KG1 (cell line): ENCODE measurements around the gene POLR1B.
"Not testable (repeated sequence)": the region's sequence is repeated elsewhere in the genome, so short reads cannot be mapped to it uniquely, and the experiment has no call there.

Experiments used
- DNase-seq: peaks from one replicate; lab custom pipeline; 2025; lab: John Stamatoyannopoulos, UW

POLR1B gene, protein sequence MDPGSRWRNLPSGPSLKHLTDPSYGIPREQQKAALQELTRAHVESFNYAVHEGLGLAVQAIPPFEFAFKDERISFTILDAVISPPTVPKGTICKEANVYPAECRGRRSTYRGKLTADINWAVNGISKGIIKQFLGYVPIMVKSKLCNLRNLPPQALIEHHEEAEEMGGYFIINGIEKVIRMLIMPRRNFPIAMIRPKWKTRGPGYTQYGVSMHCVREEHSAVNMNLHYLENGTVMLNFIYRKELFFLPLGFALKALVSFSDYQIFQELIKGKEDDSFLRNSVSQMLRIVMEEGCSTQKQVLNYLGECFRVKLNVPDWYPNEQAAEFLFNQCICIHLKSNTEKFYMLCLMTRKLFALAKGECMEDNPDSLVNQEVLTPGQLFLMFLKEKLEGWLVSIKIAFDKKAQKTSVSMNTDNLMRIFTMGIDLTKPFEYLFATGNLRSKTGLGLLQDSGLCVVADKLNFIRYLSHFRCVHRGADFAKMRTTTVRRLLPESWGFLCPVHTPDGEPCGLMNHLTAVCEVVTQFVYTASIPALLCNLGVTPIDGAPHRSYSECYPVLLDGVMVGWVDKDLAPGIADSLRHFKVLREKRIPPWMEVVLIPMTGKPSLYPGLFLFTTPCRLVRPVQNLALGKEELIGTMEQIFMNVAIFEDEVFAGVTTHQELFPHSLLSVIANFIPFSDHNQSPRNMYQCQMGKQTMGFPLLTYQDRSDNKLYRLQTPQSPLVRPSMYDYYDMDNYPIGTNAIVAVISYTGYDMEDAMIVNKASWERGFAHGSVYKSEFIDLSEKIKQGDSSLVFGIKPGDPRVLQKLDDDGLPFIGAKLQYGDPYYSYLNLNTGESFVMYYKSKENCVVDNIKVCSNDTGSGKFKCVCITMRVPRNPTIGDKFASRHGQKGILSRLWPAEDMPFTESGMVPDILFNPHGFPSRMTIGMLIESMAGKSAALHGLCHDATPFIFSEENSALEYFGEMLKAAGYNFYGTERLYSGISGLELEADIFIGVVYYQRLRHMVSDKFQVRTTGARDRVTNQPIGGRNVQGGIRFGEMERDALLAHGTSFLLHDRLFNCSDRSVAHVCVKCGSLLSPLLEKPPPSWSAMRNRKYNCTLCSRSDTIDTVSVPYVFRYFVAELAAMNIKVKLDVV

DNA sequence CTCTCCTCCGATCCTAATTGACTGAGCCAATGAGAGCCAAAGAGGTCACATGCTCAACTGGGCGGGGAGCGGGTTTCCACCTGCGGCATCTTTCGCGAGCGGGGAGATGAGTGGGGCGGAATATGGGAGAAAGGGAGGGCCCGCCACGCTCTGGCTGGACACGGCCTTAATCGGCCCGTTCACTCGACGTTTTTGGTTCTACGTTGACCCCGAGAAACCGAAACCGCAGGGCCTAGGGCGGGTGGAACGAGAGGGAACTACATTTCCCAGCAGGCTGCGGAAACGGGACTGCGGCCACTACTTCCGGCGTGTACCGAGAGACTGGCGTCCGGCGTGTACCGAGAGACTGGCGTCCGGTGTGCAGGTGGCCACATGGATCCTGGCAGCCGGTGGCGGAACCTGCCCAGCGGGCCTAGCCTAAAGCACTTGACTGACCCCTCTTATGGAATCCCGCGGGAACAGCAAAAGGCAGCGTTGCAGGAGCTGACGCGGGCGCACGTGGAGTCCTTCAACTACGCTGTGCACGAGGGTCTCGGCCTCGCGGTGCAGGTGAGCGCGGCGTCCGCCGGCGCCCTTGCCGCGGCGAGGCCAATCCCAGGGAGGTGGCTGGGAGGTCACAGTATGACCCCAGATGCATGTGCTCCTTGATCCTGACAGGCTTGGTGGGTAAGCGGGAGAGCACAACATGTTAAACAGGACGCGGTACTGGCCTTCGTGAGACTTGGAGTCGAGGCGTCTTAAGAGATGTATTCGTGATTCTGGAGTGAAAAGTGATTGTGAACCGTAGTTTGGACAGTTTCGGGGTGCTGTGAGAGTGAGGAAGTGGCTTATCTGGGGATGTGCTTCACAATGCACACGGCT, at the start of gene POLR1B:
Gene POLR1B, plus strand, starts transcription at position 343 of the 861 bp plus-strand sequence. Its CDS starts 30 bp downstream, at position 373.
- peak; percentile 70 for DNase-seq

DNA sequence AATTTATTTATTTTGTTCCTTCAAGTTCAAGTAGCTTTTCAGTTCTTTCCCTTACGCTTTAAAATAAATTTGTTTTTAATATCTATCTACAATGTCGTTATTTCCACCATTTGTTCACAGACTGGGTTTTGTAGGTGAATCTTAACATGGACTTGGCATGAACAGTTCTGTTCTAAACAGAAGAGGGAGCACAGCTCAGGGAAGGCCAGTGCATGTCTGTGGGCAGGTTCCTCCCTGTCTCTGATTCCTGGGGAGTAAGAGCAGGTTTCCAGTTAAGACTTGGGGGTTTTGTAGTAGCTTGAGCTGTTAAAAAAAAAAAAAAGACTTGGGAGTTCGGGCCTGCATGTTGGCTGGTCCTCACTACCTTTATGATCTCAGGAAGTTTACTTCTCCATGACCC, 49.2 kb upstream of the POLR1B start:
- DNase-seq, result no peak

DNA sequence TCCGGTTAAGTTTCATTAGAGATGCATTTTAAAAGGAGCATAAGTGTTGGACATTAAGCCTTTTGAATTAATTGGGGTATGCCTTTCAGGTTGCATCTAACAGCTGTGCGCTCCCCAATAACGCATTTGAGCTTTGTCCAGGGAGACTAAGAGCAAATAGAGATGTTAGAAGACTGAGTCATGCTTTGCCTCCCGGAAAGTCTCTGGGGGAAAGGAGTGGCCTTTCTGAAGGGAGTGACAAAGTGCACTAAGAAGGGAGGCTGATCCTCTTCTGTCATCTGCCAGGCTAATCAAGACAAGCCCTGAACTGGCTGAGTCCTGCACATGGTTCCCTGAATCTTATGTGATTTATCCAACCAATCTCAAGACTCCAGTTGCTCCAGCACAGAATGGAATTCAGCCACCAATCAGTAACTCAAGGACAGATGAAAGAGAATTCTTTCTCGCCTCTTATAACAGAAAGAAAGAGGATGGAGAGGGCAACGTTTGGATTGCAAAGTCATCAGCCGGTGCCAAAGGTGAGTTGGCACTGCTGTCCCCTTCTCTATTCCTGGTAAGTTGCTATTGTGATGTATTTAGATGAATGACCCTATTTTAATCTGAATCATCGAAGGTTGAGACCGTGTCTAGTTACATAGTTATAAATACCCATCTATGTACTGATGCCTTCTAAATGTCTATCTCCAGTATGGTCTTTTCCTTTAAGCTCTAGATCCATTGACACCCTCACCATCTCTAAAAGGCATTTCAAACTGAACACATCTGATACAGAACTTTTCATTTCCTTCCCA, 48.2 kb upstream of the POLR1B start:
- DNase-seq, result no peak

DNA sequence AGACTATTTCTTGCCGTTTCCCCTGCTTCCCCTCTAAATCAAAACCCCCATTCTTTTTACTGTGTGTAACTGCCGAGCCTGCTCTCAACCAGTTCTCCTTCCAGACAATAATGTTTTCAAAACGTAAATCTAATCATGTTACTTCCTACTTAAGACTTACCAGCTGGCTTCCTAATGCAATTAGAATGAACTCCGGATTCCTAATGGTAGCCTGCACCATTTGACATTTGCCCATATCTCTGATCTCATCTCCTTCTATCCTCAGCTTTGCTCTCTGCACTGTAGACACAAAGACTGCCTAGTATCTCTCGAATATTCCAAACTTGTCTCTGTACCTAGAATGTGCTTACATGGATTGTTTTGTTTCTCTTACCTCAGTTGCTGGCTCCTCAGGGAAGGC, 47.4 kb upstream of the POLR1B start:
- no peak for DNase-seq

DNA sequence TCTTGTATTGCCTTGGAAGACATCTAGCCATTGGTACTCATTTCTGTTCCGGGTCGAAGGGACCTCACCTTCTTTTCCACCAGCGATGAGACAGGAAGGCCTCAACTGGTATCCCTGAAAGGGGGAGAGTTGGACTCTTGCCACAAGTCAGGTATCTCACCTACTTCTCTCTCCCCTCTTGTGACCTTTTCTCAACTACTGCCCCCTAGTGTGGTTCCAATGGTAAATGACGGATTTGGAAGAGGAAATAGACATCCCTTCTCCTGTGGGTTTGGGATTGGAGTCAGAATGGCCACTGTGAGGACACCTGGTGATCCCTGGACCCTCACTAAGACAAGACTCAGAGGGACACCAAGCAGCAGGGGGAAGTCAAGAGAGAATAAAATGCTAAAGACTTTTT, 46.4 kb upstream of the POLR1B start:
- DNase-seq, result not testable (repeated sequence)

DNA sequence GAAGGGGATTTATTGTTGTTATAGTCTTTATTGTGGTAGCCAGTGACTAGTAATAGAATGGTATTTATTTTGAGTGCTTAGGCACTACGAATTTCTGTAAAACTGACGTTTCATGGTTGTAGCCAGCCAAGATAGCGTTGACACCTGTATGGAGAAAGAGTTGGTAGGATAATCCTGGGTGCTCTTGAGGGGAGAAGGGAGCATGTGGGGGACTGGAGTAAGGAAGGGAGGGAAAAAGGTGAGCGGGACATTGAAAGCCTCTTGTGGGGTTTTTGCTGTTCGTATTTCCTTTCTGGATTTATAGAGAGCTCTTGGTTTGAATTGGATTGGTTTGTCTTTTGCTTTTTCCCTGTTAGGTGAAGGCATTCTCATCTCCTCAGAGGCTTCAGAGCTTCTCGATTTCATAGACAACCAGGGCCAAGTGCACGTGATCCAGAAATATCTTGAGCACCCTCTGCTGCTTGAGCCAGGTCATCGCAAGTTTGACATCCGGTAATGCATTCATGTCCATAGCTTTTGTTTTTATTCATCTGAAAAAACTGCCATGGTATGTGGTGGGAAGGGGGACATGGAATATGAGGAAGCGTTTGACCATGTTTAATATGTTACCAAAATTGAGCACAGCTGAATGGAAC, 41.3 kb upstream of the POLR1B start:
- not testable (repeated sequence) for DNase-seq

DNA sequence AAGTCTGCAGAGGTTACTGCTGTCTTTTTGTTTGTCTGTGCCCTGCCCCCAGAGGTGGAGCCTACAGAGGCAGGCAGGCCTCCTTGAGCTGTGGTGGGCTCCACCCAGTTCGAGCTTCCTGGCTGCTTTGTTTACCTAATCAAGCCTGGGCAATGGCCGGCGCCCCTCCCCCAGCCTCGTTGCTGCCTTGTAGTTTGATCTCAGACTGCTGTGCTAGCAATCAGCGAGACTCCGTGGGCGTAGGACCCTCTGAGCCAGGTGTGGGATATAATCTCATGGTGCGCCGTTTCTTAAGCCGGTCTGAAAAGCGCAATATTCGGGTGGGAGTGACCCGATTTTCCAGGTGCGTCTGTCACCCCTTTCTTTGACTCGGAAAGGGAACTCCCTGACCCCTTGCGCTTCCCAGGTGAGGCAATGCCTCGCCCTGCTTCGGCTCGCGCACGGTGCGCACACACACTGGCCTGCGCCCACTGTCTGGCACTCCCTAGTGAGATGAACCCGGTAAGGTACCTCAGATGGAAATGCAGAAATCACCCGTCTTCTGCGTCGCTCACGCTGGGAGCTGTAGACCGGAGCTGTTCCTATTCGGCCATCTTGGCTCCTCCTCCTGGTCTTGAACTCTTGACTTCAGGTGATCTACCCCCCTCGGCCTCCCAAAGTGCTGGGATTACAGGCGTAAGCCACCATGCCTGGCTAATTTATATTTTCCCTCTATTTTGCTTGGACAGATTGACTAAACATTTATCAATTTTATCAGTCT, 32.8 kb upstream of the POLR1B start:
- not testable (repeated sequence) for DNase-seq

DNA sequence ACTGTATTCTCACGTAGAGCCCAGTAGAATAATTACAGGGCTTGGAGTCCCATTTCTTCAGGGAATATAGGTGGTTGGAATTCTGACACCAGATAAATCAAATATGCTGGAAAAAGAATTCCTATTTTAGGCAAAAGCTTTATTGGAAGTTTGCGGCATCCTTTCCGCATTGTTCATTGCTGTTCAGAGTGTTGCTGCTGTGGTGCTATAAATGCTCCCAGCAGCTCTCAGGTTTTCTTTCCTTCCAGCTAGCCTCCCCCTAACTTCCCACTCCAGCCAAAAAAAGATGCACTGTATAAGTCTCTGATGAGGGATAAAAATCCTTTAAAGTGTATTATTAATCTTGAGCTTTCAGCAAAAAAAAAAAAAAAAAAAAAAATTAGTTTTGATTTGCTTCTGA, 25.5 kb upstream of the POLR1B start:
- DNase-seq, result no peak

DNA sequence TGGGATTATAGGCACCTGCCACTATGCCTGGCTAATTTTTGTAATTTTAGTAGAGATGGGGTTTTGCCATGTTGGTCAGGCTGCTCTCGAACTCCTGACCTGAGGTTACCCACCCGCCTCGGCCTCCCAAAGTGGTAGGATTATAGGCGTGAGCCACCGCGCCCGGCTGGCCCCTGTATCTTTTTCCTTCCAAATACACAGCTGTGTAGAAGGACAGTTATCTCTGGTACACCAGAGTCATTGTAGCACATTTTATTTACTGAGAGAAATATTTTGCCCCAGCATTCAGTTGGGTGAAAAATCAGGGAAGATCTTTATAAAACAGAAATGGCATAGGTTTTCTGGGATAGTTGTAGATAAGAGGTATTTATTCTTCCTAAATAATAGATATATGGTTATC, 23.5 kb upstream of the POLR1B start:
- no peak for DNase-seq

DNA sequence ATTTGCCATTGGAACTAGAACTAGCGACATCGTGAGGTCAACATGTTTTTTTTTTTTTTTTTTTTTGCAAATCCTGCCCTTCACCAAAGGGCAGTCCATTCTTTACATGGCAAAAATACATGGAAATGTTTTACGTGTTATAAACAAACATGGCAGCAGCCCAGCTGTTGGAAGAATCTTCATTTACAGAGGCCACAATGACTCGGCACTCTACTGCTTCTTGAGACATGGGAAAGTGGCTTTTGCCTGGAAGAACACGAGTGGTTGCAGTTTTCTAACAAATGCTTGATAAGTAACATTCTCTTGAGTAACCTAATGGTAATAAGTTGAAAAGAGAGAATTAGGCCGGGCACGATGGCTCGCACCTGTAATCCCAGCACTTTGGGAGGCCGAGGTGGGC, 22.8 kb upstream of the POLR1B start:
- DNase-seq, result no peak

DNA sequence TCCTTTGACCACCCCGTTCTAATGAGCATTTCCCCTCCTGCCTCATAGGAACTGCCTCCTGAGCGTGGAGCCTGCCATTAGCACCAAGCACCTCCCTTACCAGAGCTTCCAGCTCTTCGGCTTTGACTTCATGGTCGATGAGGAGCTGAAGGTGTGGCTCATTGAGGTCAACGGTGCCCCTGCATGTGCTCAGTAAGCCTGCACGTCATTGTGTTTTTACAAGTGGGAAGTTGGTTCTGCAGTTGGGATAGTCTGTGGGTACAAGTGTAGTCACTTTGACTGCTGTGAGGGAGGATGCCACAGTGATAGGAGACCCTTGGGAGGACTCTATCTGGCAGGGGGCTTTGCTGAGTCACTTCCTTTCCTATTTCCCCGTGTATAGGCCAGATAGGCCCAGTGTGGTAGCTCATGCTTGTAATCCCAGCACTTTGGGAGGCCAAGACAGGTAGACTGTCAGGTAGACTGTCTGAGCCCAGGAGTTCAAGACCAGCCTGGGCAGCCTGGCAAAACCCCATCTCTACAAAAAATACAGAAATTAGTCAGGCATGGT, 22.0 kb upstream of the POLR1B start:
- no peak for DNase-seq

DNA sequence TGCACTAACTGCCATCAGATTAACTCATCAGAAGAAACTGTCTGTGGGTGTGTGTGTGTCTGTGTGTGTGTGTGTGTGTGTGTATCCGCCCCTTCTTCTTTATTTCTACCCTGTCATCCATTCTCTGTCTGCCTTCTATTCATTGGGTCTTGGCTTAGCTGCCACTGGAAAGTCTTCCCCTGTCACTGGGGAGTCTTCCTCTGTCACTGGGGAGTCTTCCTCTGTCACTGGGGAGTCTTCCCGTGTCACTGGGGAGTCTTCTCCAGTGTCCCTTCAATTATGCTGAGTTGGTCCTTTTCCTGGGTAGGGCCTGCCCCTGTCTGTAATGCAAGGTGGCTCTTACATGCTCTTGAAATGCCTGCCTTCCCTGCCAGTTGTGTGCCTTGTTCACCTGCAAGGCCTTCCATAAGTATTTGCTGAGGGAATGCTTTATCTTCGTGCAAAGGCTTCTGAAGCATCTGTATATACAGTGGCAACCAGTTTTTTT, 18.9 kb upstream of the POLR1B start:
- no peak for DNase-seq

DNA sequence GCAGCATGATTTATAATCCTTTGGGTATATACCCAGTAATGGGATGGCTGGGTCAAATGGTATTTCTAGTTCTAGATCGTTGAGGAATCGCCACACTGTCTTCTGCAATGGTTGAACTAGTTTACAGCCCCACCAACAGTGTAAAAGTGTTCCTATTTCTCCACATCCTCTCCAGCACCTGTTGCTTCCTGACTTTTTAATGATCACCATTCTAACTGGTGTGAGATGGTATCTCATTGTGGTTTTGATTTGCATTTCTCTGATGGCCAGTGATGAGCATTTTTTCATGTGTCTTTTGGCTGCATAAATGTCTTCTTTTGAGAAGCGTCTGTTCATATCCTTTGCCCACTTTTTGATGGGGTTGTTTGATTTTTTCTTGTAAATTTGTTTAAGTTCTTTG, 18.0 kb upstream of the POLR1B start:
- DNase-seq, result not testable (repeated sequence)

DNA sequence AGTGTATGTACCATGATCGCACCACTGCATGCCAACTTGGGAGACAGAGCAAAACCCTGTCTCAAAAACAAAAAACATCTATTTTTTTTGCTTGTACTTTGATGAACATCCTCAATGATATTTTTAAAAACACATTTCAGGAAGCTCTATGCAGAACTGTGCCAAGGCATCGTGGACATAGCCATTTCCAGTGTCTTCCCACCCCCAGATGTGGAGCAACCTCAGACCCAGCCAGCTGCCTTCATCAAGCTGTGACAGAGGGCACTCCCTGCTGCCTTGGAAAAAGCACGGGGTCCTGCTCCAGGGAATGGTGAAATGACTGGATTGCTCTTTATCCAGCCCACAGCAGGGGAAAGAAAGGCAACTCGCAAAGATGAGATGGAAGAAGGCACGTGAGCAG, 13.7 kb upstream of the POLR1B start:
- DNase-seq, result no peak

DNA sequence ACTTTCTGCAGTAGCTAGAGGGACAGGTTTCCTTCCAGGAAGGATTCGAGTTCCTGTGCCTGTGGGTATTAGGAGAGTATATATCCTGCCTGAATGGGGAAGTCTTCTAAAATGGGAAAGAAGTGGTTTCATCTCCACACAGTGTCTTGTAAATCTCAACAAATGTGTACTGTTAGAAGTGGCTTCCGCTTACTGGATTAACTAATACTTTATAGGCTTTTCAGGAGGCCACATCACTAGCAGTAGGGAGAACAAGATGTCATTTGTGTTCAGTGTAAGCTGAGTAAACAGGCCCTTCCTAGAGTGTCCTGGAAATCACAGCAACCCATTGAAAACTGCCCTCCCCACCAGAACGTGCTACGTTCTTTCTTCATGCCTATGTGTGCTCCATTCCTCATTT, 12.5 kb upstream of the POLR1B start:
- no peak for DNase-seq

DNA sequence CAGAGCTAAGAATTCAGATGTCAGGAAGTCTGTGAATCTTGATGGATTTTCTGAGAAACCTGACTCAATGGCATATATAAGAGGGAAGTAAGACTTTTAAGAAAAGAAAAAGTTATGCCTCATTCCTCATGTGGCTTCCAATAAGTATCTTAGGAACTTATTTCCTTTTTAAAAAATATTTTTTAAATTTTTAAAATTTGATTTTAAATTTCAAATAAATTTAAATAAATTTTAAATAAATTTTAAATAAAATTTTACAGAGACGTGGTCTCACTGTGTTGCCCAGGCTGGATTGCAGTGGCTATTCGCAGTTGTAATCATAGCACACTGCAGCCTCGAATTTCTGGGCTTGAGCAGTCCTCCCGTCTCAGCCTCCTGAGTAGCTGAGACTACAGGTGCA, 11.5 kb upstream of the POLR1B start:
- DNase-seq, result no peak

DNA sequence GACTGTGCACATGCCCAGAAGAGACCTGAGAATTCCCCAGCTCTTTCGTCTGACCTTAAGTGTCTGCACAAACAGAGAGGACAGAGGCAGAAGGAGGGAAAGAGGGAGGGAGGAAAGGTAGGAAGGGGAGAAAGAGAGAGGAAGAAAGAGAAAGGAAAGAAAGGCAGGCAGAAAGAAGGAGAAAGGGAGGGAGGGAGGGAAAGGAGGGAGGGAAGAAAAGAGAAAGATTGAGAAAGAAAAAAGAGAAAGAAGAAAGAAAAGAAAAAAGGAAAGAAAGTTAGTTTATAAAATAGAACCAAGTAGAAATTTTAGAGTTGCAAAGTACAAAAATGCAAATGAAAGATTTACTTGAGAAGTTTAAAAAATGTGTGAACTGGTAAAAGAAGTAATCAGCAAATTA, 7.4 kb upstream of the POLR1B start:
- no peak for DNase-seq

DNA sequence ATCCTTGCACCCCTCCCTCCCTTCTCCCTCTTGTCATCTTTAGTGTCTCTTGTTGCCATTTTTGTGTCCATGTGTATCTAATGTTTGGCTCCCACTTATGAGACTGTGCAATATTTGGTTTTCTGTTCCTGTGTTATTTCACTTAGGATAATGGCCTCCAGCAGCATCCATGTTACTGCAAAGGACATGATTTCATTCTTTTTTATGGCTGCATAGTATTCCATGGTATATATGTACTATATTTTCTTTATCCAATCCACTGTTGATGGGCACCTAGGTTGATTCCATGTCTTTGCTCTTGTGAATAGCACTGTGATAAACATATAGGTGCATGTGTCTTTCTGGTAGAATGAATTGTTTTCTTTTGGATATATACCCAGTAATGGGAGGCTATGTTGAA, 5.6 kb upstream of the POLR1B start:
- not testable (repeated sequence) for DNase-seq

DNA sequence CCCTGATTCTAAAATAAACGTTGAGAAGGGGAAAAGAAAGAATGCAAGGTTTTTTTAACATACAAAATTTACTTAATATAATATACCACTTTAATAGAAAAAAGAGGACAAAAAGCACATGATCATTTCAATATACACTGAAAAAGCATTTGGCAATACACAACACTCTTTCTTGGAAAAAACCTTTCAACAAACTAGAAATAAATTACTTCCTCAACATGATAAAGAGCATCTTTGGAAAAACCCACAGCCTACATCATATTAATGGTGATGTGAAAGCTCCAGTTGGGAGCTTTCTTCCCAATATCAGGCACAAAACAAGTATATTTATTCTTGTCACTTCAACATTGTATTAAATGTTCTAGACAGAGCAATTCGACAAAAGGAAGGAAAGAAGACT, 3.0 kb upstream of the POLR1B start:
- DNase-seq, result no peak
